GM12873 (cell line): ENCODE data around the gene RBM19.

Experiments
- CTCF ChIP-seq: IDR thresholded peaks from 2 replicates; pipeline ENCODE4 v1.5.1; 2012; ENCODE audit warnings: low read depth, mild to moderate bottlenecking, moderate library complexity, low read length, control low read depth; ENCODE audit not compliant: insufficient read depth; ENCODE audit errors: missing control alignments

Gene RBM19

GRCh38 chr12:113938471-113938870 lies 27.7 kb downstream of the RBM19 start:
- no peak for TF ChIP-seq CTCF

GRCh38 chr12:113936460-113936859 lies 29.7 kb downstream of the RBM19 start:
- no peak for TF ChIP-seq CTCF

GRCh38 chr12:113935459-113935858 lies 30.7 kb downstream of the RBM19 start:
- no peak for TF ChIP-seq CTCF

- TF ChIP-seq CTCF, result no peak
These were observed 31.2 kb downstream of the RBM19 start for GRCh38 chr12:113934946-113935345.

GRCh38 chr12:113934060-113934814 lies 31.9 kb downstream of the RBM19 start:
- TF ChIP-seq CTCF, result no peak

- TF ChIP-seq CTCF, result no peak
These were observed 32.8 kb downstream of the RBM19 start for GRCh38 chr12:113933201-113933786.

- TF ChIP-seq CTCF, result no peak
These were observed 33.5 kb downstream of the RBM19 start for GRCh38 chr12:113932381-113933196.
